ENCODE data around the gene ELL2. TPM values are rescaled to one million over a fixed set of nuclear protein-coding genes. Genes with fewer than 3 reads are reported as not detected.
A peak's percentile ranks its signal among the peaks of the same experiment; 100 is the strongest.

ELL2 gene
- total and polyA plus RNA-seq, 2 of the 13 experiments (the other 11 are each of a cell fraction or from before 2014, with no cell fraction given): 78.9 to 97.1 TPM

DNA sequence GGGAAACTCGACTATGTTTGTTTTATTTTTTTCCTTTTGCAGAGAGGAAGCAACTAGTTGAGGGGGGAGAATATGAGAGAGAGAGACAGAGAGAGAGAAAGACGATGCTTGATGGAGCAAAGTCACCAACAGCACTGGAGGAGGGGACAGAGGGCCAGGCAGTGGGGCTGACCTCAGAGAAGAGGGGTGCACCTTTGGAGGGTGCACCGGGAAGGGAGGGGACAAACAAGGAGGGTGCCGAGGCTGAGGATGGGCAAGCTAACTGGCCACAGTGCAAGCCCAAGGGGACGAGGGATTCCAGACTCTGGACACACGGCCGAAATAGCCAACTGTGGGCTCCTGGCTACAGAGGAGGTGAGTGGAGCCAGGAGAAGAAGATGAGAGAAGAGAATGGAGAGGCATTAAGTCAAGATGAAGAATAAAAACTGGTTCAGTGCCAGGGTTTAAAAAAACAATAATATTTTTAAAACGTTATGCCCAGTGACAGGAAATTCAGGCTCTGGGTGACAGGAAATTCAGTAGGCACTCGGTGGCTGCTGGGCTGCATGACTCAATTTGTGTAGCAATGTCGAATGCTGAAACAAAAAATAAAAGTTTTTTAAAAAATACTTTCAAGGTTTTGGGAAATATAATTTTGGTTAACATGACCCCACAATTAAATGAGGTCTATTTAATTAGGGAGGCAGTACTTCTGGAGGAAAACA lies 125.8 kb downstream of the ELL2 start:
- 64% methylated on average over 10 of the region's 10 CpGs for WGBS (ENCODE audit: low lambda C conversion rate)
- DNase-seq (ENCODE audit: low spot score): no peak
- Histone ChIP-seq H3K27ac (ENCODE audit: extremely low read length, insufficient read depth, low read length) (no peak overlapping the region), H3K36me3 (replicated peaks in 1 of 2; ENCODE audit: control insufficient read depth in 1 of 2, insufficient read depth in 2 of 2, low read length in 2 of 2) (no peaks in the 10 kb centered on the region), H3K79me2 (ENCODE audit: insufficient read depth, low read length) (no peaks in the 10 kb centered on the region), H3K4me3 (replicated peaks in 1 of 3; ENCODE audit: insufficient read depth in 1 of 3, low read depth in 2 of 3, low read length in 3 of 3) (peak overlapping the region in 1 of 3 experiments; percentile 69; a peak in 1 of 6 replicates), H4K20me1 (ENCODE audit: insufficient read depth, low read length) (no peaks in the 10 kb centered on the region), H3K27me3 (ENCODE audit: control insufficient read depth in 1 of 2, insufficient read depth in 2 of 2, low read length in 2 of 2) (no peaks in the 10 kb centered on the region), H3K4me1 (ENCODE audit: insufficient read depth, low read length) (peaks cover 66% of the 10 kb centered on the region), H3K4me2 (ENCODE audit: low read depth, low read length) (peak overlapping the region; percentile 76), H3K9me3 (ENCODE audit: low read length) (no peaks in the 10 kb centered on the region), H2AFZ (ENCODE audit: low read length) (no peak overlapping the region), H3K9ac (ENCODE audit: insufficient read depth, low read depth, low read length) (no peak overlapping the region)
- ChIA-PET POLR2A (interaction anchor here (7.8 kb wide), 1 partner anchor 13 kb away, joined by 130 read pairs; the partner anchor contains the start of gene GLRX), CTCF (ENCODE audit: low intra/inter-chr PET ratio, low total read pairs) (interaction anchor here (0.9 to 1.8 kb wide), 3 partner anchors 7 to 55 kb away, joined by 6 to 11 read pairs (median 8); no protein-coding TSS in a partner anchor)
- intact Hi-C loops (cut with micrococcal nuclease; ENCODE audit: unreplicated experiment): loop anchor here (1.0 kb wide), 1 partner anchor 11 kb away; no protein-coding TSS in a partner anchor
- no peak for ATAC-seq
- in situ Hi-C loops (cut with HindIII; ENCODE audit: extremely low pct_ligation_motif_present, low pct_unique_long_range_greater_than_20kb): loop anchor here (25.0 kb wide), 1 partner anchor 549 kb away; the partner anchor contains the start of gene MCTP1
- BruUV-seq (replicated peaks): no TSS peak
- TF ChIP-seq, protein P1, sequence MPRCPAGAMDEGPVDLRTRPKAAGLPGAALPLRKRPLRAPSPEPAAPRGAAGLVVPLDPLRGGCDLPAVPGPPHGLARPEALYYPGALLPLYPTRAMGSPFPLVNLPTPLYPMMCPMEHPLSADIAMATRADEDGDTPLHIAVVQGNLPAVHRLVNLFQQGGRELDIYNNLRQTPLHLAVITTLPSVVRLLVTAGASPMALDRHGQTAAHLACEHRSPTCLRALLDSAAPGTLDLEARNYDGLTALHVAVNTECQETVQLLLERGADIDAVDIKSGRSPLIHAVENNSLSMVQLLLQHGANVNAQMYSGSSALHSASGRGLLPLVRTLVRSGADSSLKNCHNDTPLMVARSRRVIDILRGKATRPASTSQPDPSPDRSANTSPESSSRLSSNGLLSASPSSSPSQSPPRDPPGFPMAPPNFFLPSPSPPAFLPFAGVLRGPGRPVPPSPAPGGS (CRISPR knock-in tag; IDR thresholded peaks at IDR 0.05): no peak
- TF ChIP-seq, protein P2, sequence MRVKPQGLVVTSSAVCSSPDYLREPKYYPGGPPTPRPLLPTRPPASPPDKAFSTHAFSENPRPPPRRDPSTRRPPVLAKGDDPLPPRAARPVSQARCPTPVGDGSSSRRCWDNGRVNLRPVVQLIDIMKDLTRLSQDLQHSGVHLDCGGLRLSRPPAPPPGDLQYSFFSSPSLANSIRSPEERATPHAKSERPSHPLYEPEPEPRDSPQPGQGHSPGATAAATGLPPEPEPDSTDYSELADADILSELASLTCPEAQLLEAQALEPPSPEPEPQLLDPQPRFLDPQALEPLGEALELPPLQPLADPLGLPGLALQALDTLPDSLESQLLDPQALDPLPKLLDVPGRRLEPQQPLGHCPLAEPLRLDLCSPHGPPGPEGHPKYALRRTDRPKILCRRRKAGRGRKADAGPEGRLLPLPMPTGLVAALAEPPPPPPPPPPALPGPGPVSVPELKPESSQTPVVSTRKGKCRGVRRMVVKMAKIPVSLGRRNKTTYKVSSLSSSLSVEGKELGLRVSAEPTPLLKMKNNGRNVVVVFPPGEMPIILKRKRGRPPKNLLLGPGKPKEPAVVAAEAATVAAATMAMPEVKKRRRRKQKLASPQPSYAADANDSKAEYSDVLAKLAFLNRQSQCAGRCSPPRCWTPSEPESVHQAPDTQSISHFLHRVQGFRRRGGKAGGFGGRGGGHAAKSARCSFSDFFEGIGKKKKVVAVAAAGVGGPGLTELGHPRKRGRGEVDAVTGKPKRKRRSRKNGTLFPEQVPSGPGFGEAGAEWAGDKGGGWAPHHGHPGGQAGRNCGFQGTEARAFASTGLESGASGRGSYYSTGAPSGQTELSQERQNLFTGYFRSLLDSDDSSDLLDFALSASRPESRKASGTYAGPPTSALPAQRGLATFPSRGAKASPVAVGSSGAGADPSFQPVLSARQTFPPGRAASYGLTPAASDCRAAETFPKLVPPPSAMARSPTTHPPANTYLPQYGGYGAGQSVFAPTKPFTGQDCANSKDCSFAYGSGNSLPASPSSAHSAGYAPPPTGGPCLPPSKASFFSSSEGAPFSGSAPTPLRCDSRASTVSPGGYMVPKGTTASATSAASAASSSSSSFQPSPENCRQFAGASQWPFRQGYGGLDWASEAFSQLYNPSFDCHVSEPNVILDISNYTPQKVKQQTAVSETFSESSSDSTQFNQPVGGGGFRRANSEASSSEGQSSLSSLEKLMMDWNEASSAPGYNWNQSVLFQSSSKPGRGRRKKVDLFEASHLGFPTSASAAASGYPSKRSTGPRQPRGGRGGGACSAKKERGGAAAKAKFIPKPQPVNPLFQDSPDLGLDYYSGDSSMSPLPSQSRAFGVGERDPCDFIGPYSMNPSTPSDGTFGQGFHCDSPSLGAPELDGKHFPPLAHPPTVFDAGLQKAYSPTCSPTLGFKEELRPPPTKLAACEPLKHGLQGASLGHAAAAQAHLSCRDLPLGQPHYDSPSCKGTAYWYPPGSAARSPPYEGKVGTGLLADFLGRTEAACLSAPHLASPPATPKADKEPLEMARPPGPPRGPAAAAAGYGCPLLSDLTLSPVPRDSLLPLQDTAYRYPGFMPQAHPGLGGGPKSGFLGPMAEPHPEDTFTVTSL (CRISPR knock-in tag; IDR thresholded peaks at IDR 0.05; ENCODE audit: borderline replicate concordance): 0 out of 2 replicates have a peak, but pooled peaks have one; percentile 26
- TF ChIP-seq ZNF644 (CRISPR knock-in tag; IDR thresholded peaks at IDR 0.05; ENCODE audit: low read depth): no peak
- TF ChIP-seq NFATC3 (CRISPR knock-in tag; IDR thresholded peaks at IDR 0.05): no peak
- FAIRE-seq: no peak

Other genes starting within 250 kb of the ELL2 start
- gene RHOBTB3, start 230.5 kb downstream of the ELL2 start, total RNA-seq (2016; rRNA removed; fragmentation: Illumina TruSeq; extraction: Trizol): 35.4 and 39.6 TPM in 2 replicates
- 27.8 and 31.6 TPM in 2 replicates for gene RHOBTB3, start 230.5 kb downstream of the ELL2 start, polyA plus RNA-seq (2011; rRNA removed)
- gene GLRX, start 139.1 kb downstream of the ELL2 start, total RNA-seq (2016; rRNA removed; fragmentation: Illumina TruSeq; extraction: Trizol): 63.8 and 71.9 TPM in 2 replicates
- 499 and 615 TPM in 2 replicates for gene GLRX, start 139.1 kb downstream of the ELL2 start, polyA plus RNA-seq (2011; rRNA removed)

All from HepG2 (cell line).